Upper lobe of left lung (tissue), 6 donors: ENCODE results near the gene KLK15. TPM values are rescaled to one million over a fixed set of nuclear protein-coding genes. Genes with fewer than 3 reads are reported as not detected.

Experiments
- ATAC-seq, 2 donors: fragments of 200-7000 bp; cut with Tn5 transposase; one replicate each; pipeline ENCODE4 v1.9.1; 2022; ENCODE audit warnings: mild to moderate bottlenecking in 2 of 2, moderate library complexity in 2 of 2; ENCODE audit not compliant: low FRiP score in 2 of 2
- DNase-seq, 2 donors: peaks; one replicate each; pipeline ENCODE4 v3.0.0-alpha.2; 2019 to 2020
- H3K27ac ChIP-seq, 4 donors: fragments of 200-600 bp; sonication (generic); one replicate each; pipeline ENCODE4 v1.5.1; 2016 to 2019
- H3K27me3 ChIP-seq, 4 donors: fragments of 200-600 bp; sonication (generic); one replicate each; pipeline ENCODE4 v1.5.1; 2017 to 2019
- H3K36me3 ChIP-seq, 4 donors: fragments of 200-600 bp; sonication (generic); one replicate each; pipeline ENCODE4 v1.5.1; 2016 to 2019
- H3K4me1 ChIP-seq, 4 donors: fragments of 200-600 bp; sonication (generic); one replicate each; pipeline ENCODE4 v1.5.1; 2018 to 2019
- H3K4me3 ChIP-seq, 4 donors: fragments of 200-600 bp; sonication (generic); one replicate each; pipeline ENCODE4 v1.5.1; 2017 to 2019; ENCODE audit warnings: mild to moderate bottlenecking in 2 of 4, moderate library complexity in 1 of 4
- H3K9me3 ChIP-seq, 4 donors: fragments of 200-600 bp; sonication (generic); one replicate each; pipeline ENCODE4 v1.5.1; 2018 to 2019
- CTCF ChIP-seq, 6 experiments: fragments of 450-650 bp in 4 of 6; fragments of 200-600 bp in 2 of 6; sonication (generic) in 2 of 6; IDR thresholded peaks; one replicate each; pipeline ENCODE4 v1.5.1; 2016 to 2019; ENCODE audit warnings: antibody characterized with exemption in 6 of 6
- EP300 ChIP-seq, 4 donors: sonication (generic); formaldehyde crosslinking; IDR thresholded peaks; one replicate each; pipeline ENCODE4 v1.5.1; 2017; ENCODE audit warnings: antibody characterized with exemption in 4 of 4, control low read depth in 2 of 4
- POLR2A ChIP-seq, 4 donors: fragments of 450-650 bp; IDR thresholded peaks; one replicate each; pipeline ENCODE4 v1.5.1; 2016 to 2017; ENCODE audit warnings: antibody characterized with exemption in 4 of 4, mild to moderate bottlenecking in 2 of 4
- POLR2AphosphoS5 ChIP-seq, 2 donors: sonication (generic); formaldehyde crosslinking; IDR thresholded peaks; one replicate each; pipeline ENCODE4 v1.5.1; 2017; ENCODE audit warnings: antibody characterized with exemption in 2 of 2
- WGBS, 2 donors: methylation state at CpG; one replicate each; pipeline ENCODE4 v1.1.5; 2017 to 2018; 5-methylcytosine and 5-hydroxymethylcytosine counted together
- total RNA-seq, 6 donors: library from RNA; depleted of rRNA in 4 of 6; stranded (reverse); fragments of >200 nt in 4 of 6; gene quantifications; one replicate each; pipeline versions ENCODE4 v1.1.0 to v1.2.1, GENCODE V29; 2016 to 2021
- donor health status: DM: no; HTN: no; CAD: no; lungs with moderate emphysema.
- donor health status: DM: no; HTN: yes; CAD: no; lungs with severe emphysema.

Gene KLK15
- total RNA-seq, 6 donors from 2014 or later: not detected

- Histone ChIP-seq H3K4me3 (no peak overlapping the region), H3K36me3 (peaks cover under 1 to 12% (median 4%) of the 10 kb centered on the region in 4 donors), H3K27me3 (no peaks in the 10 kb centered on the region), H3K9me3 (no peaks in the 10 kb centered on the region), H3K27ac (no peak overlapping the region), H3K4me1 (no peaks in the 10 kb centered on the region)
- no peak for DNase-seq
- WGBS, 2 donors: 84 to 87% methylated on average over 8 to 13 of the region's 13 CpGs
- ATAC-seq: no peak
- TF ChIP-seq CTCF (IDR thresholded peaks at IDR 0.05) (no peak), EP300 (IDR thresholded peaks at IDR 0.05) (no peak), POLR2AphosphoS5 (IDR thresholded peaks at IDR 0.05) (no peak), POLR2A (IDR thresholded peaks at IDR 0.05) (no peak)
These were observed 40.8 kb downstream of the KLK15 start for GRCh38 chr19:50792272-50793250.

GRCh38 chr19:50791594-50792271, 41.6 kb downstream of the KLK15 start:
- Histone ChIP-seq H3K4me1 (no peaks in the 10 kb centered on the region), H3K27me3 (no peaks in the 10 kb centered on the region), H3K4me3 (no peak overlapping the region), H3K9me3 (no peaks in the 10 kb centered on the region), H3K27ac (no peak overlapping the region), H3K36me3 (peaks cover 0 to 6% (median 3%) of the 10 kb centered on the region in 4 donors)
- TF ChIP-seq EP300 (IDR thresholded peaks at IDR 0.05) (no peak), CTCF (IDR thresholded peaks at IDR 0.05) (no peak), POLR2A (IDR thresholded peaks at IDR 0.05) (no peak), POLR2AphosphoS5 (IDR thresholded peaks at IDR 0.05) (no peak)
- DNase-seq (peak in 1 of 2 donors; percentile 77), ATAC-seq (no peak)
- WGBS, 2 donors: 83 to 84% methylated on average over 43 to 44 of the region's 47 CpGs

GRCh38 chr19:50790922-50791467, 42.4 kb downstream of the KLK15 start:
- Histone ChIP-seq H3K36me3 (no peaks in the 10 kb centered on the region), H3K27me3 (no peaks in the 10 kb centered on the region), H3K9me3 (no peaks in the 10 kb centered on the region), H3K27ac (no peak overlapping the region), H3K4me3 (no peak overlapping the region), H3K4me1 (no peaks in the 10 kb centered on the region)
- no peak for DNase-seq
- TF ChIP-seq CTCF (IDR thresholded peaks at IDR 0.05): no peak
- TF ChIP-seq POLR2AphosphoS5 (IDR thresholded peaks at IDR 0.05): no peak
- TF ChIP-seq POLR2A (IDR thresholded peaks at IDR 0.05): no peak
- no peak for TF ChIP-seq EP300 (IDR thresholded peaks at IDR 0.05)
- ATAC-seq: no peak
- WGBS, 2 donors: 91 to 92% methylated on average over 6 of the region's 6 CpGs

GRCh38 chr19:50790396-50790795, 43.0 kb downstream of the KLK15 start, which contains the start of gene ACP4:
ACP4 (plus strand) TSS chr19:50790415; CDS start chr19:50790415, 0 bp downstream.
- TF ChIP-seq EP300 (IDR thresholded peaks at IDR 0.05) (no peak), POLR2AphosphoS5 (IDR thresholded peaks at IDR 0.05) (no peak), POLR2A (IDR thresholded peaks at IDR 0.05) (no peak), CTCF (IDR thresholded peaks at IDR 0.05) (no peak)
- Histone ChIP-seq H3K4me1 (no peaks in the 10 kb centered on the region), H3K36me3 (no peaks in the 10 kb centered on the region), H3K9me3 (no peaks in the 10 kb centered on the region), H3K4me3 (no peak within 1 kb of the TSS), H3K27ac (no peak within 1 kb of the TSS), H3K27me3 (no peaks in the 10 kb centered on the region)
- ATAC-seq (no peak), DNase-seq (peak in 1 of 2 donors; percentile 79)
- 91 to 92% methylated on average over 10 to 15 of the region's 15 CpGs for WGBS, 2 donors
